Lower leg skin (tissue), 4 donors: ENCODE results near the gene TMEM43. TPM values are rescaled to one million over a fixed set of nuclear protein-coding genes. Genes with fewer than 3 reads are reported as not detected.

Experiments
- DNase-seq, 2 donors: peaks; one replicate each; pipeline ENCODE4 v3.0.0-alpha.2; 2019; ENCODE audit warnings: low spot score in 2 of 2
- H3K4me3 ChIP-seq: fragments of 200-600 bp; sonication (generic); 2 replicates; pipeline ENCODE4 v1.5.1; 2017; ENCODE audit warnings: mild to moderate bottlenecking, low read depth; ENCODE audit not compliant: poor library complexity, severe bottlenecking
- CTCF ChIP-seq, 3 donors: fragments of 450-650 bp; IDR thresholded peaks; one replicate each; pipeline ENCODE4 v1.5.1; 2016; ENCODE audit warnings: antibody characterized with exemption in 3 of 3, mild to moderate bottlenecking in 3 of 3, moderate library complexity in 2 of 3
- POLR2A ChIP-seq, 2 donors: fragments of 450-650 bp; IDR thresholded peaks; one replicate each; pipeline ENCODE4 v1.6.1; 2016 to 2017; ENCODE audit warnings: antibody characterized with exemption in 2 of 2, mild to moderate bottlenecking in 1 of 2, moderate library complexity in 1 of 2
- WGBS, 2 donors: methylation state at CpG; one replicate each; pipeline ENCODE4 v1.1.5; 2018; 5-methylcytosine and 5-hydroxymethylcytosine counted together
- intact Hi-C: fragments of 100-400 bp; cut with DNase I; formaldehyde crosslinking; loops from one replicate; pipeline ENCODE4 v1.15.0; 2023; ENCODE audit warnings: low total_unique reads
- total RNA-seq, 4 donors: library from RNA; depleted of rRNA; stranded (reverse); fragments of >200 nt; gene quantifications; one replicate each; pipeline ENCODE4 v1.1.0, GENCODE V29; 2016

TMEM43 gene
- total RNA-seq, 4 donors from 2014 or later = 184 to 225 (median 202) TPM

DNA sequence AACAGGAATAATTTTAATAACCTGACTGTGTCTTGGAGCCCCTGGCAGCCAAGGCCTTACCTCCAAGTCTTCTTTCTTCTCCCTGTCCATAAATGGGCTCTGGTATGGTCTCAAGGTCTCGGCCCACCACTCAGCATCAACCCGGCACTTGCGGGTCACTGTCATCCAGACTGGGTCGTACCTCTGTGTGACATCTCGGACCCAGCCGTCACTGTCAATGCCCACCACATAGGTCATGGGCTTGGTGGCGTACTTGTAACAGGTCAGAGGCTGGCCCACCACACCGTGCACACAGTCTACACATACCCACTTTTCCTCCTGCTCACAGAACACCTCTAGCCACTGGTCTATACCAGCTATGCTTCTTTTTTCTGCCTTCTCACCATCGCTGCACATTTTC, 33.1 kb downstream of the TMEM43 start:
- WGBS, 2 donors = 94 to 96% methylated on average over 9 of the region's 9 CpGs
- no peak for DNase-seq
- no peak for TF ChIP-seq POLR2A (IDR thresholded peaks at IDR 0.05)
- TF ChIP-seq CTCF (IDR thresholded peaks at IDR 0.05) = no peak
- intact Hi-C loops = no loop called here
- H3K4me3 ChIP-seq = no peak overlapping the region

- DNase-seq = no peak
- no peak for TF ChIP-seq CTCF (IDR thresholded peaks at IDR 0.05)
- intact Hi-C loops = no loop called here
- no peak overlapping the region for H3K4me3 ChIP-seq
- 98% methylated on average over 14 of the region's 14 CpGs for WGBS, 2 donors
Measured at GRCh38 chr3:14158370-14158769, 33.5 kb downstream of the TMEM43 start.

GRCh38 chr3:14159426-14159825, 34.6 kb downstream of the TMEM43 start:
- WGBS, 2 donors = 97 to 99% methylated on average over 8 of the region's 8 CpGs
- no peak for DNase-seq
- H3K4me3 ChIP-seq = no peak overlapping the region
- intact Hi-C loops = no loop called here
- TF ChIP-seq CTCF (IDR thresholded peaks at IDR 0.05) (no peak), POLR2A (IDR thresholded peaks at IDR 0.05) (no peak)

- no peak for DNase-seq
- H3K4me3 ChIP-seq = no peak overlapping the region
- no peak for TF ChIP-seq CTCF (IDR thresholded peaks at IDR 0.05)
- no peak for TF ChIP-seq POLR2A (IDR thresholded peaks at IDR 0.05)
- WGBS, 2 donors = 96 to 97% methylated on average over 2 of the region's 2 CpGs
- intact Hi-C loops = no loop called here
Measured at GRCh38 chr3:14161282-14161681, 36.4 kb downstream of the TMEM43 start.

DNA sequence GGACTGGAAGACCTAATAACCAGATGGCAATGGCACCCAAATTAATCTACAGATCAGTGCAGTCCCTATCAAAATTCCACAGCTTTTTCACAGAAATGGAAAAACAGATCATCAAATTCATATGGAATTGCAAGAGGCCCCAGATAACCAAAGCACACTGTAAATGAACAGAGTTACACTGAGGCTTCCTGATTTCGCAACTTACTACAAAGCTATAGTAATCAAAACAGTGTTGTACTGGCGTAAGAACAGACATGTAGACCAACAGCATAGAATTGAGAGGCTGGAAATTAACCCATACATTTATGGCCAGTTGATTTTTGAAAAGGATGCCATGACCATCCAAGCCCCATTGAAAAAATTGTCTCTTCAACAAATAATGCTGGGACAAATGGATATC, 37.3 kb downstream of the TMEM43 start:
- intact Hi-C loops = no loop called here
- WGBS, 2 donors = 91 to 92% methylated on average over 2 of the region's 2 CpGs
- no peak for DNase-seq
- H3K4me3 ChIP-seq = no peak overlapping the region
- no peak for TF ChIP-seq CTCF (IDR thresholded peaks at IDR 0.05)

DNA sequence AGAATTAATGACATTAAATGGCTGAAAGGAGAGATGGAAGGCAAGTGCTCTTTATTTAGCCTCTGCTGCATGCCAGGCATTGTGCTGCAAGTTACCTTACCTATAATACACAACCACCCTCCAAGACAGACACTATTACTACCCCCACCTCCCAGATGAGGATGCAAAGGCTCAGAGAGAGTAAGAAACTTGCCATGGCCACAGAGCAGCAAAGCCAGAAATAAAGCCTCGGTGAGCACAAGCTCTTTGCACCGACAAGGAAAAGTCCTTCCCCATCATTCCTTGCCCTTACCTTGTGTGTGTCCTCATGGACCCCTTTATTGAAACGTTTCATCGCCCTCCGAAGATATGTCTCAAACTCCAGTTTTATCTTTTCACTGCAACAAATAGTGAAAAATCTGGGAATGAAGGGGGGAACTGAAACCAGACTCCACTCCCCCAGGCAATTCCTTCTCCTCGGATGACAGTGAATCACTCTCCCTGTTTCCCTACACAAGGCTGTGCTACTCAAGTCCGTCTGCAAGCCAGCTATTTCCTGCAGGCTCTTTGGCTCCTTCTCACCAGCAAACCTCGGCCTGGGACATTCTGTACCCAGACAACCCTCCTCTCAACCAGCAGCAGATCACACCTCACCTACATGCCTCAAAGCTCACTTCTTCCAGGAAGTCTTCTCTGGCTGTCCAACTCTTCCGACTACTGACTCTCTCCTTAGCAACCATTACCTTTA, 42.2 kb downstream of the TMEM43 start:
- 68 to 75% methylated on average over 9 of the region's 9 CpGs for WGBS, 2 donors
- DNase-seq = no peak
- no peak overlapping the region for H3K4me3 ChIP-seq
- intact Hi-C loops = no loop called here
- TF ChIP-seq POLR2A (IDR thresholded peaks at IDR 0.05) (no peak), CTCF (IDR thresholded peaks at IDR 0.05) (no peak)
